ENCODE results near the gene NXF1. TPM values are rescaled to one million over a fixed set of nuclear protein-coding genes. Genes with fewer than 3 reads are reported as not detected.

The NXF1 gene
- total RNA-seq, 1 donor, result 33.2 TPM

GRCh38 chr11:62841361-62842170 is 36.3 kb upstream of the NXF1 start:
- DNase-seq (ENCODE audit: low read depth), result peak; percentile 100
- no peak for TF ChIP-seq CTCF (IDR thresholded peaks at IDR 0.05; ENCODE audit: insufficient read depth, low read depth, low read length)
- H3K4me3 ChIP-seq (ENCODE audit: low read depth, low read length), result peak overlapping the region; percentile 95

- peak; percentile 91 for DNase-seq (ENCODE audit: low read depth)
- H3K4me3 ChIP-seq (ENCODE audit: low read depth, low read length), result peak overlapping the region; percentile 95
These were observed 35.6 kb upstream of the NXF1 start for GRCh38 chr11:62840721-62841360.

- DNase-seq (ENCODE audit: low read depth), result peak; percentile 96
- peak within 1 kb of the TSS; percentile 95 for H3K4me3 ChIP-seq (ENCODE audit: low read depth, low read length)
- no peak for TF ChIP-seq CTCF (IDR thresholded peaks at IDR 0.05; ENCODE audit: insufficient read depth, low read depth, low read length)
These were observed 34.1 kb upstream of the NXF1 start, which contains the start of gene WDR74 for GRCh38 chr11:62839050-62839945. Gene WDR74 (minus strand): TSS chr11:62839590. CDS start chr11:62839570, 20 bp downstream.

GRCh38 chr11:62835336-62835735 is 30.1 kb upstream of the NXF1 start:
- no peak overlapping the region for H3K4me3 ChIP-seq (ENCODE audit: low read depth, low read length)
- TF ChIP-seq CTCF (IDR thresholded peaks at IDR 0.05; ENCODE audit: insufficient read depth, low read depth, low read length), result no peak
- DNase-seq (ENCODE audit: low read depth), result no peak

- DNase-seq (ENCODE audit: low read depth), result no peak
- peak within 1 kb of the TSS; percentile 94 for H3K4me3 ChIP-seq (ENCODE audit: low read depth, low read length)
- no peak for TF ChIP-seq CTCF (IDR thresholded peaks at IDR 0.05; ENCODE audit: insufficient read depth, low read depth, low read length)
These were observed 27.3 kb upstream of the NXF1 start, which contains the start of gene TEX54 for GRCh38 chr11:62832336-62833234. Gene TEX54 (minus strand): TSS chr11:62832841.

GRCh38 chr11:62831520-62832335 is 26.5 kb upstream of the NXF1 start, which contains the start of gene STX5:
Gene STX5 (minus strand): TSS chr11:62832051. CDS start chr11:62831243, 808 bp downstream.
- no peak for TF ChIP-seq CTCF (IDR thresholded peaks at IDR 0.05; ENCODE audit: insufficient read depth, low read depth, low read length)
- H3K4me3 ChIP-seq (ENCODE audit: low read depth, low read length), result peak within 1 kb of the TSS; percentile 94
- DNase-seq (ENCODE audit: low read depth), result peak; percentile 99

Data from fibroblast of villous mesenchyme (primary cell).